CD1c-positive myeloid dendritic cell (primary cell): ENCODE data around the gene WWC1.
A peak's percentile ranks its signal among the peaks of the same experiment; 100 is the strongest.
"Not testable (repeated sequence)": the region's sequence is repeated elsewhere in the genome, so short reads cannot be mapped to it uniquely, and the experiment has no call there.

Experiments used
- DNase-seq: peaks from one replicate; pipeline ENCODE4 v3.0.0-alpha.2; 2016; ENCODE audit errors: extremely low spot score

The WWC1 gene

GRCh38 chr5:168409591-168410458 is 118.4 kb downstream of the WWC1 start:
- peak; percentile 4 for DNase-seq

GRCh38 chr5:168411871-168412270 is 120.4 kb downstream of the WWC1 start:
- DNase-seq: no peak

- DNase-seq: no peak
Observed at GRCh38 chr5:168413062-168413461, 121.6 kb downstream of the WWC1 start.

GRCh38 chr5:168413596-168413995 is 122.2 kb downstream of the WWC1 start:
- no peak for DNase-seq

GRCh38 chr5:168415401-168415800 is 124.0 kb downstream of the WWC1 start:
- DNase-seq: no peak

GRCh38 chr5:168415971-168416370 is 124.5 kb downstream of the WWC1 start:
- no peak for DNase-seq

- no peak for DNase-seq
Observed at GRCh38 chr5:168417731-168418429, 126.4 kb downstream of the WWC1 start.

- no peak for DNase-seq
Observed at GRCh38 chr5:168420461-168420860, 129.0 kb downstream of the WWC1 start.

- DNase-seq: no peak
Observed at GRCh38 chr5:168422431-168422830, 131.0 kb downstream of the WWC1 start.

GRCh38 chr5:168423478-168423877 is 132.0 kb downstream of the WWC1 start:
- no peak for DNase-seq

GRCh38 chr5:168423971-168424370 is 132.5 kb downstream of the WWC1 start:
- DNase-seq: no peak

- no peak for DNase-seq
Observed at GRCh38 chr5:168424594-168425323, 133.3 kb downstream of the WWC1 start.

GRCh38 chr5:168426007-168426863 is 134.8 kb downstream of the WWC1 start:
- no peak for DNase-seq

GRCh38 chr5:168426864-168427172 is 135.4 kb downstream of the WWC1 start:
- no peak for DNase-seq

- no peak for DNase-seq
Observed at GRCh38 chr5:168427224-168427623, 135.8 kb downstream of the WWC1 start.

- no peak for DNase-seq
Observed at GRCh38 chr5:168428552-168428951, 137.1 kb downstream of the WWC1 start.

- DNase-seq: no peak
Observed at GRCh38 chr5:168430296-168430695, 138.9 kb downstream of the WWC1 start.

- no peak for DNase-seq
Observed at GRCh38 chr5:168432903-168433302, 141.5 kb downstream of the WWC1 start.

GRCh38 chr5:168434001-168434400 is 142.6 kb downstream of the WWC1 start:
- DNase-seq: no peak

- DNase-seq: no peak
Observed at GRCh38 chr5:168434746-168435321, 143.4 kb downstream of the WWC1 start.

GRCh38 chr5:168435340-168435739 is 143.9 kb downstream of the WWC1 start:
- DNase-seq: not testable (repeated sequence)
